NCI-H748 treated with DMSO at 0.1 percent for 48 hours (cell line): ENCODE data around the gene PCGF3.
"Not testable (repeated sequence)": the region's sequence is repeated elsewhere in the genome, so short reads cannot be mapped to it uniquely, and the experiment has no call there.

Experiments used
- DNase-seq: peaks from one replicate; lab custom pipeline; 2025; lab: John Stamatoyannopoulos, UW

The PCGF3 gene

DNA sequence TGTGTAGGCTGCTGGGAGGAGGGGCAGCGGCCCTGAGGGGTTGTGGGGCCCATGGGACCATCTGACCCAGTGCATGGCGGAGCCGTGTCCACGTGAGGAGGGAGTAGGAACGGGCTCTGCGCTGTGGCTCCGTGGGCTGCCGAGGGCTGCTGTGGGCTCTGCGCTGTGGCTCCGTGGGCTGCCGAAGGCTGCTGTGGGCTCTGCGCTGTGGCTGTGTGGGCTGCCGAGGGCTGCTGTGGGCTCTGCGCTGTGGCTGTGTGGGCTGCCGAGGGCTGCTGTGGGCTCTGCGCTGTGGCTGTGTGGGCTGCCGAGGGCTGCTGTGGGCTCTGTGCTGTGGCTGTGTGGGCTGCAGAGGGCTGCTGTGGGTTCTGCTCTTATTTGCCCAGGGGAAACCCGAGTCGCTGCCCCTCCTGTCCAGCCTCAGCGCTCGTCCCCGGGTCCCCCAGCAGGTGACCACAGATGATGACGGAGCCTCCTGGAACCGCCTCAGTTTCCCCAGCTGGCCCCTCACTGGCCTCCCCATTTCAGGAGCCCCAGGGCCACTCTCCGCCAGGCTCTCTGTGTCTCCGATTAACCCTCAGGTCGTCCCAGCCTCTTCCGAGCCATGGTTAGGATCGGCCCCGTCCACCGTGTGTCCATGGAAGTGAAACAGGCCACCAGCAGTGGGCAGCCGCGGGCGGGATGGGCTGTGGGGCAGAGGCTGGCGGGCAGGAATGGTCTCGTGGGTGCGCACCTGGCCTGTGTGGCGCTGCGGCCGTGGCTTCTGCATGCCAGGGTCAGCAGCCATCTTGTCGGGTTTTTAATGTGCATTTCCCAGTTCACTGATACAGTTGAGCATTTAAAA is 20.0 kb downstream of the PCGF3 start:
- DNase-seq = no peak

GRCh38 chr4:726235-726787 is 20.7 kb downstream of the PCGF3 start:
- no peak for DNase-seq

DNA sequence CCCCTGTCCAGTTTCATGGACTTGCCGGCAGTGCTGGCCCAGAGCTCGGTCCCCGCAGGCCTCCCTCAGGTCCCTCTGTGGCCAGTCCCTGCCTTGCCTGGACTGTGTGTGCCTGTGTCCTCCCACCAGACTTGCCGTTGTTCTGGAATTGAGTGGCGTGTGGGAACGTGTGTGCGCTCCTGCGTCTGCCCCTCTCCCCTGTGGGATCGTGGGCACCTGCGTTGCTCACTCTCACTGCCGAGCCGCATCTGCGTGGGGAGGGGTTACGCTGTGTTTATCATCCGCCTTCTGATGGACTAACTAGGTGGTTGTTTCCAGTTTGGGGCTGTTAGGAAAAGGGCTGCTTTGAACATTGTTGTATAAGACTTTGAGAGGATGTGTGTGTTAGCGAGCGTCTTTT is 21.2 kb downstream of the PCGF3 start:
- DNase-seq = no peak

DNA sequence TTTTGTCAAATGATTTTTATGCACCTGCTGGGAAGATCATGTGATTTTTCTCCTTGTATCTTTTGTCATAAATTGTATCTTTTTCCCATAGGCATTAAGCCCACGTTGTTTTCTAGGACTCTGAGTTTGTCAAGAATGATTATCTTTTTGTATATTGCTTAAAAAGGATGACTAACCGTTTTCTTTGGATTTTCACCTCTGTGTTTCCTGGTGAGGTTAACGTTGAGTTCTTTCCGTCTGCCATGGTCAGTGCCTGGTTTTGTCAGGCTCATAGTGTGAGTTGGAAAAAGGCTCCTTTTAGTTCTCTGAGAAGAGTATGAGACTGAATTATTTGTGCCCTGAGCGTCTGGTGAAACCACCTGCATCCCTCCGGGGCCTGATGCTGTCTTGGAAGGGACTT is 21.9 kb downstream of the PCGF3 start:
- DNase-seq = no peak

GRCh38 chr4:729336-730315 is 24.0 kb downstream of the PCGF3 start:
- no peak for DNase-seq

- DNase-seq = no peak
Observed at GRCh38 chr4:730511-730910, 24.9 kb downstream of the PCGF3 start.

DNA sequence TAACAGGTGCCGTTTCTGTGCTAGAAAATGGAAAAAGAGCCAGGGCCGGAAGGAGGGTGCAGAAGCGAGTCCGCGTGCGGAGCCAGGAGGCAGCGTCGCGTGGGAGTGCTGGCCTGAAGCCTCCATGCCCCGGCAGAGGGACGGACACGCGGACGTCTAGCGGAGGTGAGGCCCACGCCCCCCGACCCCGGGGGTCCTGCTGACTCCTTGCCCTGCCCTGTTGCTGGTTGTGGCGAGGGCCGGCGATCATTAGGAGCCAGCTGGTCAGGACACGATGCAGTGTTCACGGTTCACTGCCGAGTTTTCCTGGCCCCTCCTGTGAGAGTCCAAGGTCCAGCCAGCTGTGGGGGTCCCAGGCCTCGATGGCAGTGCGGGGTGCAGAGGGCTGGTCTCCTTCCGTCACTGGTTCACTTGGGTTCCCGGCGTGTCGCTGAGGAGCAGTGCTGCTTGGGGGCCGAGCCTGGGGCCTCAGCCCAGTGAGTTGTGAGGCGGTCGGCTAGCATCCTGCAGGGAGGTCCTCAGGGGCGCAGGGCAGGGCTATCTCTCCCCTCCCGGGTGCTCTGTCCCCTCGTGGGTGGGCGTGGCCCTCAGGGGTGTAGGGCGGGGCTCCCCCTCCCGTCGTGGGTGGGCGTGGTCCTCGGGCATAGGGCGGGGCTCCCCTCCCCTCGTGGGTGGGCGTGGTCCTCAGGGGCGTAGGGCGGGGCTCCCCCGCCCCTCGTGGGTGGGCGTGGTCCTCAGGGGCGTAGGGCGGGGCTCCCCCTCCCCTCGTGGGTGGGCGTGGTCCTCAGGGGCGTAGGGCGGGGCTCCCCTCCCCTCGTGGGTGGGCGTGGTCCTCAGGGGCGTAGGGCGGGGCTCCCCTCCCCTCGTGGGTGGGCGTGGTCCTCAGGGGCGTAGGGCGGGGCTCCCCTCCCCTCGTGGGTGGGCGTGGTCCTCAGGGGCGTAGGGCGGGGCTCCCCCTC is 25.6 kb downstream of the PCGF3 start:
- DNase-seq = not testable (repeated sequence)

DNA sequence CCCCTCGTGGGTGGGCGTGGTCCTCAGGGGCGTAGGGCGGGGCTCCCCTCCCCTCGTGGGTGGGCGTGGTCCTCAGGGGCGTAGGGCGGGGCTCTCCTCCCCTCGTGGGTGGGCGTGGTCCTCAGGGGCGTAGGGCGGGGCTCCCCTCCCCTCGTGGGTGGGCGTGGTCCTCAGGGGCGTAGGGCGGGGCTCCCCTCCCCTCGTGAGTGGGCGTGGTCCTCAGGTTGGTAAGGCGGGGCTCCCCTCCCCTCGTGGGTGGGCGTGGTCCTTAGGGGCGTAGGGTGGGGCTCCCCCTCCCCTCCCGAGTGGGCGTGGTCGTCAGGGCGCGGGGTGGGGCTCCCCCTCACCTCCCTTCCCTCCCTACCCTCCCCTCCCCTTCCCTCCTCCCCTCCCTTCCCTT is 26.3 kb downstream of the PCGF3 start:
- not testable (repeated sequence) for DNase-seq

DNA sequence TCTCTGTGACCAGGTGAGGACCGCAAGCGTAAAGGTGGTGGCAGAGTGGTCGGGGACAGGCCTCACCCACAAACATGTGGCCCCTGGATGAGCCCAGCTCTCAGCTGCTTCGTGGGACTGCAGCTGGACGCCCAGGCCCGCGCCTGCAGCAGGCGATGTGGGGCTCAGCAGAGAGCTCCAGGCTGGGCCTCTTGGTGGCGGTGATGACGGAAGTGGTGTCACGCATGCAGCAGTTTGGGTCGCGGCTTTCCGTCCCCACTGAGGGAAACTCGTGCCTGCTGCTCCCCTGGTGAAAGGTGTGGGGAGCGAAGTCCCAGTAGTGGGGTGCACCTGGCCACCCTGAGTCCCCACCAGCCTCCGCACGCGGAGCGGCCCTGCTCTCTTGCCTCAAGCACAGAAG is 26.9 kb downstream of the PCGF3 start:
- no peak for DNase-seq

- DNase-seq = no peak
Observed at GRCh38 chr4:732911-733630, 27.4 kb downstream of the PCGF3 start.

DNA sequence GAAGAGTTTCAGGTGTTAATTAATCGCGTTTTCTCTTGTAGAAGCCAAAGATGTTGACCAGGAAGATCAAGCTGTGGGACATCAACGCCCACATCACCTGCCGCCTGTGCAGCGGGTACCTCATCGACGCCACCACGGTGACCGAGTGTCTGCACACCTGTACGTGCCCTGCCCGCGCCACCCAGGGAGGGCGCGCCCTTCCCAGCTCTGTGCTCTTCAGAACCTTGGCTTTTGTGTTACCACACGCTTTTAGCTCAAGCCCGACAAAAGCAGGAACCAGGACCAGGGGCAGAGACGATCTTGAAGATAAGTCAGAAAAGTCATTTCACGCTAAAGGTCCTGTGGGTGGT is 28.0 kb downstream of the PCGF3 start:
- DNase-seq = no peak

DNA sequence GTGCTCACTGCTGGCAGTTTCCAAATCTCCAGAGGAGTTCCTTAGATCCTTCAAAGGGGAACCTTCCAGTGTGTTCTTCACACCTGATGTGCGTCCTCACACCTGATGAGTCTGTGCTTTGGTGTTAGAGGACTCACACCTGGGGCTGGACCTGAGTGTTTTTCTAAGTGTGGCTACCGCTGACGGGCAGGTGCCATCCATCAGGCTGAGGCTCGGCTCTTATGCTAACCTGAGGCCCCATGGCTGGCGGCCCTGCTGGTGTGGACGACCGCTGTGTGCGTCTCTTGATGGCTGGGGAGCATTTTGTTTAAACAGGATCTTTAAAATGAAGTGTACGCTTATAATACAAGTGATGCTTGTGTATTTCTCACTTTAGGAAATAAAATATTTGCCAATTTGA is 28.4 kb downstream of the PCGF3 start:
- no peak for DNase-seq

GRCh38 chr4:734951-735350 is 29.3 kb downstream of the PCGF3 start:
- DNase-seq = no peak

DNA sequence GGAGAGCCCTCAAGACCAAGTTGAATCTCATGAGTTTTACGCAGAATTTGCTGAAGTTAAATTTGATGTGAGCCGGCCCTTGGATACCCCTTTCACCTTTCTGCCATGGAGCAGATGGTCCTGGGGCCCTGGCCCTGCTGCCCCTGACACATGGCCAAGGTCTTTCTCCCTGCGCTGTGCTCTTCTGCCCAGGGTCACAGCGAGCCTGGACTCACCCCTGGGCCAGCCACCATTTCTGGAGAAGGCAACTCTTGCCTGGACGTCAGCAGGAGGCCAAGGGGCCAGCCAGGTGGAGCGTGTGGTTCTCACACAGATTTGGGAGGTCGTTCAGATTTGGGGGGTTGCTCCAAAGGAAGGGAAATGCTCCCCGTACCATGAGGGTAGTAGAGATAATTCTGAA is 30.0 kb downstream of the PCGF3 start:
- DNase-seq = no peak

DNA sequence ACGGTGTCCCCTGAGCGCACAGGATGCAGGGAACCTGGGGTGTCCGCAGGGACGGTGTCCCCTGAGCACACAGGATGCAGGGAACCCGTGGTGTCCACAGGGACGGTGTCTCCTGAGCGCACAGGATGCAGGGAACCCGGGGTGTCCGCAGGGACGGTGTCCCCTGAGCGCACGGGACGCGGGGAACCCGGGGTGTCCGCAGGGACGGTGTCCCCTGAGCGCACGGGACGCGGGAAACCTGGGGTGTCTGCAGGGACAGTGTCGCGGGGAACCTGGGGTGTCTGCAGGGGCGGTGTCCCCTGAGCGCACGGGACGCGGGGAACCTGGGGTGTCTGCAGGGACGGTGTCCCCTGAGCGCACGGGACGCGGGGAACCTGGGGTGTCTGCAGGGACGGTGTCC is 30.9 kb downstream of the PCGF3 start:
- not testable (repeated sequence) for DNase-seq

DNA sequence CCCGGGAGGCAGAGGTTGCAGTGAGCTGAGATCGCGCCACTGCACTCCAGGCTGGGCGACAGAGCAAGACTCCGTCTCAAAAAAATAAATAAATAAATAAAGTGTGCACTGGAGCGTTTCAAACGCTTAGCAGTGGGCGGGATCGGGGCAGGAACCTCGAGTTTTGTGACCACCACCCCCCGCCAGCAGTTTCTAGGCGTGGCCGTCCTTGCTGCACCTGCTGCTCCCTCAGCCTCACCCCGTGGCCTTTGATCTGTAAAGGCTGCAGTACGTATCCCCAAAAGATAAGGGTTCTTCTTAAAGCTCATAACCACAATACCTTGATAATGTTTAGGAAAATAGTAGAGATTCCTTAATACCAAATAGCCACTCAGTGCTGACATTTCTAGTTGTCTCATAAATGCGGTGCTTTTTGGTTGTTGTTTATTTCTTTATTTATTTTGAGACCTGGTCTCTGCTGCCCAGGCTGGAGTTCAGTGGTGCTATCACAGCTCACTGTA is 33.2 kb downstream of the PCGF3 start:
- DNase-seq = no peak

GRCh38 chr4:739569-739968 is 33.9 kb downstream of the PCGF3 start:
- no peak for DNase-seq

GRCh38 chr4:740011-740410 is 34.4 kb downstream of the PCGF3 start:
- no peak for DNase-seq

DNA sequence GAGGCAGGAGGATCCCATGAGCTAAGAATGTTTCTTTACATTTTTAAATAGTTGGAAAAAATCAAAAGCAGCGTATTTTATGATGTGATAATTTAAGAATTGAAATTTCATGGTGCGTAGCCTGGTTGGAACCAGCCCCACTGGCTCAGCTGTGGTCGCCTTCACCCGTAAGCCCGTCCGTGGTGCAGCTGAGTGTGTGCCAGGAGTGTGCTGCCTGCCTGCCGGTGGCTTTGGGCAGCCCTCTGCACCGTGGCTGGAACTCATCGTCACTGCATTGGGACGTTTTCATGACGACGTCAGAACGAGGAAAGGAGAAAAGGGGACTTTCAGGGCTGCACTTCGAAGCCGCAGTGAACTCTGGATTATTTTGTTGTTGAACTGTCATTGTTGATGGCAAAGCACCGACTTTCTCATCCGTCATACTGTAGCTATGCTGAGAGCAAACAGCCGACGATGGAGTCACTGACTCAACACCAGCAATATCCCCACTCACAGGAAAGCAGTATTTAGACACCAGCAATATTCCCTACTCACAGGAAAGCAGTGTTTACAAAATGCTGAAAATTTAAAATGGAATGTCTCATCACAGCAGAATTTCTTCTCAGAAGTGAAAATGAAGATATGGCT is 35.1 kb downstream of the PCGF3 start:
- DNase-seq = no peak

DNA sequence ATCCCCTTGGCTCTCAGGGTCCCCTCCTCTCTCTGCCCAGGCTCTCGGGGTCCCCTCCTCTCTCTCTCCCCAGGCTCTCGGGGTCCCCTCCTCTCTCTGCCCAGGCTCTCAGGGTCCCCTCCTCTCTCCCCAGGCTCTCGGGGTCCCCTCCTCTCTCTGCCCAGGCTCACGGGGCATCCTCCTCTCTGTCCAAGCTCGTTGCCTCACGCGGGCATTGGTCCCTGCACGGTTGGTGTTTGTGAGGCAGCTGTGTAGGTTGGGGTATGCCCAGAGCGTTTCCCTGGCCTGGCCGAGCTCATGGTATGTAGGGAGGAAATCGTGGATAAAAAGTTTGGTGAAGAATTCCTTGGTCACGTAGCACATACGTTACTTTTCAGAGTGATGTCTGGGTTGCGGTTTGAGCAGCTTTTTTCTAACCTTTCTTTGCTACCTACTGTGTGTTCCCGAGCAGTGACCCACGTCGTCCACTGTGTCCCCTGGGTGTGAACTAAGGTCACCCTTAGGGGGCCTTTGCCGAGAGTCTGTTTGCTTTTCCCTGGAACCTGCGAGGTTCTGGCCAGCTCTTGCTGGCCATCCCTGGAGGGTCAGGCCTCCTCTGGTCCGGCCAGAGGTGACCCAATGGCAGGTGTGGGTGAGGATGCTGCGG is 36.6 kb downstream of the PCGF3 start:
- no peak for DNase-seq
